GM12865 (cell line): ENCODE results near the gene KIF26B.

Experiments
- DNase-seq: peaks from one replicate; pipeline ENCODE4 v3.0.0; 2010; ENCODE audit warnings: low read depth
- H3K4me3 ChIP-seq: 2 replicates; pipeline ENCODE4 v1.5.1; 2011; ENCODE audit warnings: mild to moderate bottlenecking, low read depth, low read length, control low read depth
- CTCF ChIP-seq: IDR thresholded peaks from 2 replicates; pipeline ENCODE4 v1.5.1; 2011; ENCODE audit warnings: low read length, control low read depth, low read depth, inconsistent platforms; ENCODE audit not compliant: insufficient read depth; ENCODE audit errors: missing control alignments

KIF26B gene

GRCh38 chr1:245260110-245260882 lies 105.5 kb downstream of the KIF26B start:
- no peak for TF ChIP-seq CTCF
- H3K4me3 ChIP-seq = no peak overlapping the region
- DNase-seq = no peak

GRCh38 chr1:245260883-245261282 lies 106.1 kb downstream of the KIF26B start:
- no peak overlapping the region for H3K4me3 ChIP-seq
- no peak for TF ChIP-seq CTCF
- no peak for DNase-seq

GRCh38 chr1:245261786-245262185 lies 107.0 kb downstream of the KIF26B start:
- H3K4me3 ChIP-seq = no peak overlapping the region
- no peak for TF ChIP-seq CTCF
- no peak for DNase-seq

GRCh38 chr1:245263529-245264095 lies 108.8 kb downstream of the KIF26B start:
- no peak for DNase-seq
- H3K4me3 ChIP-seq = no peak overlapping the region
- no peak for TF ChIP-seq CTCF

GRCh38 chr1:245264226-245264625 lies 109.4 kb downstream of the KIF26B start:
- no peak for DNase-seq
- no peak for TF ChIP-seq CTCF

GRCh38 chr1:245266105-245266504 lies 111.3 kb downstream of the KIF26B start:
- DNase-seq = no peak
- no peak for TF ChIP-seq CTCF
- no peak overlapping the region for H3K4me3 ChIP-seq

More at GRCh38 chr1:245264226-245264625, 109.4 kb downstream of the KIF26B start:
- H3K4me3 ChIP-seq = no peak overlapping the region
